ENCODE measurements around the gene CPEB3. TPM values are rescaled to one million over a fixed set of nuclear protein-coding genes. Genes with fewer than 3 reads are reported as not detected.

The CPEB3 gene
- total and polyA plus RNA-seq, 3 donors from 2014 or later: 19.4 to 32.4 (median 23.5) TPM

GRCh38 chr10:92208157-92208720 is 82.6 kb downstream of the CPEB3 start:
- Histone ChIP-seq H3K27ac (no peak overlapping the region), H3K27me3 (no peaks in the 10 kb centered on the region), H3K9me3 (no peaks in the 10 kb centered on the region), H3K4me3 (no peak overlapping the region), H3K36me3 (ENCODE audit: low read depth, missing control alignments) (no peaks in the 10 kb centered on the region), H3K4me1 (no peaks in the 10 kb centered on the region)
- DNase-seq: no peak
- intact Hi-C loops (cut with DNase I; ENCODE audit: low total_unique reads): no loop called here
- no peak for TF ChIP-seq POLR2A (IDR thresholded peaks at IDR 0.05)

GRCh38 chr10:92207061-92207460 is 83.8 kb downstream of the CPEB3 start:
- DNase-seq: no peak
- no peaks in the 10 kb centered on the region for H3K27me3 ChIP-seq
- no peak for TF ChIP-seq POLR2A (IDR thresholded peaks at IDR 0.05)
- TF ChIP-seq CTCF (IDR thresholded peaks at IDR 0.05): no peak
- no peaks in the 10 kb centered on the region for H3K36me3 ChIP-seq (ENCODE audit: low read depth, missing control alignments)
- WGBS, 2 donors: 90 to 95% methylated on average over 1 of the region's 1 CpG
- H3K27ac ChIP-seq: no peak overlapping the region
- no peaks in the 10 kb centered on the region for H3K9me3 ChIP-seq
- no peaks in the 10 kb centered on the region for H3K4me1 ChIP-seq
- intact Hi-C loops (cut with DNase I; ENCODE audit: low total_unique reads): no loop called here
- H3K4me3 ChIP-seq: no peak overlapping the region

DNA sequence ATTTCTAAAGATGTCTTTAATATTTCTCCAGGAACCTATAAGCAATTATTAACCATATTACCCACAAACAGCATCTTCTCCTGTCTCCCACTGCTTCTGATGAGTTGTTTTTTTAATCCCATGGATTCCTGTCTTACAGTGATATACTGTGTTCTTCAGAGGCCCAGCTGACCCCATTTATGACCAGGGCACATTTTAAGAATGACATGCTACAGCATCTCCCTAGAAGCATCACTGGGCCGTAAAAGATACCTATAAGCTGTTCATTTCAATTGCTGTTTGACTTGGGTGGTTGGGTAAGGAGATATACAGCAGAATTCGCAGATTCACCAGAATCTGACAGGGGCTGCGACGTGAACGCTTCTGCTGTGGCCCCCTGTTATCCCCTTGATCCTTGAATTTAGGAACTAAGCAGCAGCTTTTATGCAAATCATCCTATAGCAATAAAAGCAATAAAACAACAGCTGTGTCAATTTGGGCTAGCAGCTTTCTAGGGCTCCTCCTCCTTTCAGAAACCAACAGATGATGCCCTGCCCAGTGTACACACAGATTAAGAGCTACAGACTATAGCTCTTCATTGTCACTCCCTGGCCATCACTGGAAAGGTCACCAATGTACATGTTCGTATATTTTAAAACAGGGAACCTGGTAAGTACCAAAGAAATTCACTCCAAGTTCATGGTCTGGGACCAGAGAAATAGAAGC is 86.8 kb downstream of the CPEB3 start:
- no peaks in the 10 kb centered on the region for H3K4me1 ChIP-seq
- no peak for DNase-seq
- WGBS, 2 donors: 92 to 93% methylated on average over 6 of the region's 6 CpGs
- no peaks in the 10 kb centered on the region for H3K27me3 ChIP-seq
- no peaks in the 10 kb centered on the region for H3K36me3 ChIP-seq (ENCODE audit: low read depth, missing control alignments)
- no peak overlapping the region for H3K27ac ChIP-seq
- H3K4me3 ChIP-seq: no peak overlapping the region
- TF ChIP-seq POLR2A (IDR thresholded peaks at IDR 0.05): no peak
- no peak for TF ChIP-seq CTCF (IDR thresholded peaks at IDR 0.05)
- intact Hi-C loops (cut with DNase I; ENCODE audit: low total_unique reads): no loop called here
- H3K9me3 ChIP-seq: no peaks in the 10 kb centered on the region

DNA sequence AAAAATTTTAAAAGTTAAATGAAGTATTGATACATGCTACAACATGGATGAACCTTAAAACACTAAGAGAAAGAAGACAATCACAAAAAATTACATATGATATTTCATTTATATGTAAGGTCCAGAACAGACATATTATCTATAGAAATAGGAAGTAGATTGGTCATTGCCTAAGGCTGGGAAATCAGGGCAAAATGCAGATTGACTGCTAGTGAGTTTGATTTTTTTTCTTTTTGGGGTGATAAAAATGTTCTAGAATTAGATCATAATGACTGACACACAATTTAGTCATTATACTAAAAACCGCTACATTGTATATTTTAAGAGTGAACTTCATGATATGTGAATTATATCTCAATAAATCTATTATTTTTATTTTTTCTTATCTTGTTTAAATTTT is 88.3 kb downstream of the CPEB3 start:
- no peak for DNase-seq
- H3K4me3 ChIP-seq: no peak overlapping the region
- TF ChIP-seq POLR2A (IDR thresholded peaks at IDR 0.05): no peak
- no peak for TF ChIP-seq CTCF (IDR thresholded peaks at IDR 0.05)
- H3K27ac ChIP-seq: no peak overlapping the region
- no peaks in the 10 kb centered on the region for H3K36me3 ChIP-seq (ENCODE audit: low read depth, missing control alignments)
- no peaks in the 10 kb centered on the region for H3K9me3 ChIP-seq
- no peaks in the 10 kb centered on the region for H3K4me1 ChIP-seq
- intact Hi-C loops (cut with DNase I; ENCODE audit: low total_unique reads): no loop called here
- H3K27me3 ChIP-seq: no peaks in the 10 kb centered on the region
- WGBS, 2 donors: 42 to 44% methylated on average over 1 of the region's 1 CpG

DNA sequence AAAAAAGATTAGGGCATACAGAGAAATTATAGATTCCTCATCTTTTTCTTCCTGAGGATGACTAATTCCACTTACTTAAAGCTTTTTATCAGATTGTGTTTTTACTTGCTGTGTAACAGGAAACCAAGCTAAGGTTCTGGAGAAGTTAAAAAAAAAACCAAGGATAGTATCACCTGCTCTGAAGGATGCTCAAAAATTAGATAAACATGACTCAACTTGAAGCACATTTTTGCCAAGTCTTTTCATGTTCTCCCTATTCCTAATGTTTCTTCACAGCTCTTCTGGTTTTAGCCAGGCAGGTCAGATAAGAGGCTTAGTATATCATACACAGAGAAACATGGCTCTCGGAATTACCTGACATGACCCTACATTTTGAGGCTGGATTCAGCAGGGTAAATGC is 90.3 kb downstream of the CPEB3 start:
- no peaks in the 10 kb centered on the region for H3K27me3 ChIP-seq
- H3K9me3 ChIP-seq: no peaks in the 10 kb centered on the region
- TF ChIP-seq POLR2A (IDR thresholded peaks at IDR 0.05) (no peak), CTCF (IDR thresholded peaks at IDR 0.05) (no peak)
- intact Hi-C loops (cut with DNase I; ENCODE audit: low total_unique reads): no loop called here
- H3K4me1 ChIP-seq: no peaks in the 10 kb centered on the region
- H3K4me3 ChIP-seq: no peak overlapping the region
- WGBS, 2 donors: 70 to 76% methylated on average over 1 of the region's 1 CpG
- H3K36me3 ChIP-seq (ENCODE audit: low read depth, missing control alignments): no peaks in the 10 kb centered on the region
- H3K27ac ChIP-seq: no peak overlapping the region
- DNase-seq: no peak

All from testis (tissue), 3 donors.